IPS DF 4.7 (cell line): ENCODE results near the gene GHR.

Experiments used
- DNase-seq: peaks from one replicate; pipeline ENCODE4 v3.0.0-alpha.2; 2013; ENCODE audit warnings: low spot score; ENCODE audit errors: extremely low read depth

GHR gene

DNA sequence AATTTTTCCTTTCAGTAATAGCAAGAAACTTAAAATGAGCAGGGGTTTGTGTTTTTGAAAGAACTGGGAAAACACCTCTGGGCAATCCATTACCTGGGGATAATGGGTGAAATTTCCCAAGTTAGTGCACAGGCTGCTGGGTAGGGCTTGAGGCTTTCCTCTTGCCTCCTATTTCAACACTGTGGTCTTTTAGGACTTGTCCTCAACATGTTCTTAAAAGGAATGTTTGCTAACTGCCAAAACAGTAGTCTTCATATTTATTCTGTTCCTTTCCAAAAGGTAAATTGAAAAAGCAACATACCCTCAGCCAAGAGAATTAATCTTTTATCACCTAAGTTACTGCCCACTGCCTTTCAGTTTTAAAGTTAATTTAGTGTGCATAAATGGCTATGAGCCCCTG lies 175.1 kb downstream of the GHR start:
- no peak for DNase-seq

DNA sequence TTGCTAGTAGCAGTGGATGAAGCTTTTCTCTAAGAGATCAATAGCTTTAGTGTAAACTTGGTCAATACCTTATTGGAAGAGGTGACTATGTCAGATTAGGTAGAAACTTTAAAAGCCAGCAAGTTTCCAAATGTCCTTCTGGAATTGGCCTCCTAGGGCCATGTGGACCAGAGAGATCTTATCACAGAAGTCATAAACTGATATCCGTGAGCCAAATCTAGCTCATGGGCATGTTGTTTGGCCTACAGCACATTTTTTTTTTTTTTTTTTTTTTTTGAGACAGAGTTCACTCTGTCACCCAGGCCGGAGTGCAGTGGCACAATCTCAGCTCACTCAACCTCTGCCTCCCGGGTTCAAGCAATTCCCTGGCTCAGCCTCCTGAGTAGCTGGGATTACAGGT lies 175.9 kb downstream of the GHR start:
- DNase-seq = no peak

DNA sequence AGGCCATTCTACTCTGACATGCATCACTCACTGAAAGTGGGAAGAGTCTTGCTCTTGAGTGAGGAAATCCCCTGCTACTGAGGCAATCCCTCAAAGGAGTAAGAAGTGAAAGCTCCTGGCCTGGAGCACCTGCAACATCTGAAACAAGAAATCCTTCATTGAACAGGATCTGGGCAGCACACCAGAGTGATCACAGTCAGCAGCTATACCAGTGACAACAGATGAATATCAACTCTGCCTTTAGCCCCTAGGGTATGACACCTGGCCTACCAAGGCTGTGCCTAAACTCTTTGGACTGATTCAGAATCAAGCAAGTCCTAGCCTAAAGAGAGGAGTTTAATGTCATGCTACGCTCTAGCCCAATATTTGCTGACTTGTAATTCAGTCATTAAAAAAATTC lies 177.2 kb downstream of the GHR start:
- DNase-seq = no peak

DNA sequence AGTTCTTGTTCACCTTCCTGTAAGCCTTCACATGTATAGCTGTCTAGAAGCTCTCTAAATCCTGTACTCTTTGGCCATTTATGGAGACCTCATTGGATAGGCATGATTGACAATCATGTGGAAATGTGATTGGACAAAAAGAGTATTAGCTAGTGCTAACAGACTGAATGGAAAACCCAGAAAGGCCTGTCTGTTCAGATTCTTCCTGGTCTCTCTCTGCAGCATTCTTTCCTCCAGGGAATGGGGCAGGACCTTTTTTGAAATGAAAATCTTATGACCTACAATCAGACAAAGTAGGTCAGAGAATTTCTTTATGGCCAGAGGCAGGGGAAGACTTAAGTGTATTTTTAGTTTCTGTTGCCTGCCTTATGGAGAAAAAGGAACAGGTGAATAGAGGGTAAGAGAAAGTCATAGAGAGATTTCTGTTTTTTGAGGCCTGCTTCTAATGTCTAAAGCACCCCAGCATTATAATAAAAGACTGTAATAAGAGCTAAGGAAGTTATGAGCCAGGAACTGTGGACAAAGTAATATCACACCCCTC lies 181.0 kb downstream of the GHR start:
- no peak for DNase-seq

DNA sequence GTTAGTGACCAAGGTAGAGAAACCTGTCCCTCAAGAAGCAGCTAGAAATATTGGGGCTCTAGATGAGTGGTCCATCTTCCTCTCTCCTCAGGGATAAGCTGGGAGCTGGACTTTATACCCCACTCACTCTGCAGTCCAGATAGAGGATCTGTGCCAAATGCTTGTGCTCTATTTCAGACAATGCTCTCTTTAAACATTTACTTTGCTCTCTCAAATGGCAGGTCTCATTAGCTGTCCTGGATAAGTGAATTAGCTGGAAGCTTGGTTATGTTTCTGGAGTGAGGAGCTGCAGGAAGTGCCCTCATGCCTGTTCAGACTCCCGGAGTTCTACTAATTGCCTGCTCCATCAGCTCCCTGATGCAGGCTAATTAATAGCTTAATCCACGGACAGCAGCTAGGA lies 182.3 kb downstream of the GHR start:
- no peak for DNase-seq

DNA sequence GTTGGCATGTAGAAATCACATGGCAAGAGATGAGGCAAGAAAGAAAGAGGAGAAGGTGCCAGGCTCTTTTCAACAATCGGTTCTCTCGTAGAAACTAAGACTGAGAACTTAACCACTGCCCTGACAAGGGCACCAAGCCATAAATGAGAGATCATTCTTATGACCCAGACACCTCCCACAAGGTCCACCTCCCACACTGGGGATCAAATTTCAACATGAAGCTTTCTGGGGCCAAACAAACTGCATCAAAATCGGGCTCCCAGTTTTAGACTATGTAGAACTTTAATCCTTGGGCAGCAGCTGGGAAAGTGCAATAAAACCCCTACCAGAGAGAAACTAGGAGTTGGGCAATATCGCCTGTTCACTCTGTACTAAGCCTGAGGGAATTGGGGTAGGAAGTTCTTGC lies 183.2 kb downstream of the GHR start:
- no peak for DNase-seq

DNA sequence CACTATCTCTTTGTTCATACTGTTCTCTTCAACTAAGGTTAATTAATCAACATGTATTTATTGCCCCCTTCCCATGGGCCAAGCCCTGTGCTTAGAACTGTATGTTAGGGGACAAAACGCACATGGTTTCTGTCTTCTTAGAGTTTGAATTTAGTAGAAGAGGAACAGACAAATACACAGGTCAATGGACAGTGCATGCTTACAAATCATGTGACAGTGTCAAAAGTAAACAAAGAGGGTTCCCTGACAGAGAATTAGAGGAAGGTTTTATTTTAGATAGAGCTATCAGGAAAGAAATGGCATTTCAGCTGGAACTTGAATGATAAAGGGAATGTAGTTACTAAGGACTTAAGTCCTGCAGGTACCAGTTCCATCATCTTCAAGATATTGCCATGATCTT lies 188.2 kb downstream of the GHR start:
- DNase-seq = no peak

DNA sequence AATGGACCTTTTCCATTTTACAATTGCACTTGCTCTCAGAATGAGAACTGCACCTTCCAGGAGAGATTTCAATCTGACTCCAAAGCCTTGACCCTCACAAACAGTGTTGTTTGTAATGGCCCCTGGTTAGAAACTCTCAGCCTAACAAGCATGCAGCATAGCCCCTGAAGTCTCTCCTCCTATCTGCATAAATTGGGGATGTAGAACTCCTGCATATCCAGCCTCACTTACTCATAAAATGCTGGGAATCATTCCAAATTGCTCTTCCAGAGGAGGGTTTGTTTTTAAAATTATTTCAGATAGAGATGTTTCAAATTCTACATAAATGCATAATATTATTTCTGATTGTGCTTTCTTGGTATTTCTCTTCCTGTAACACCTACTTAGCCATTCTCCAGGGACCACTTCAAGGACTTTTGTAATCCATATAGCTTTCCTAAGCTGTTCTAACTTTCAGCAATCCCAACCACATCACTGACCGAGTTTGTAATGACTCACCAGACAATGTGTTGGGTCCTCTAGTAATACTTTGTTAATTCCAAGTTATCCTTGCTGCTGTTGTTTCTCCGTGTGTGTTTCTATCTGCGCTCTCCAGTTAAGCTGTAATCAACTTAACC lies 189.6 kb downstream of the GHR start:
- no peak for DNase-seq

DNA sequence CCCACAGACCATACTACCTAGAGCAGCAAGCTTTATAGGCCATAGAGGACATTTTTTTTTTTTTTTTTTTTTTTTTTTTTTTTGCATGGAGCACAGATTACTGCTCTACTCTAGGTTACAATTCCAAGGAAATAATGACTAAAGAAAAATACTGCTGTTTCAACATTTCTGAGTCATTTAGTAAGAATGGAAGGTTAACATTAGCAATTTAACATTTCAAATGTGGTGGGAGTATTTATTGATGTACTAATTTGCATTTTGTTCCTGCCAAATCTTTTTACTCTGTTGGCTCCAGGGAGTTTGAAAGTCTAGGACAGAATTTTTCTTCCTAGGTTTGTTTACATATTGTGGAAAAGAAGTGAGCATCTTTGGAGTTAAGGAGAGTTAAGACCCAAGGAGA lies 191.3 kb downstream of the GHR start:
- DNase-seq = no peak

DNA sequence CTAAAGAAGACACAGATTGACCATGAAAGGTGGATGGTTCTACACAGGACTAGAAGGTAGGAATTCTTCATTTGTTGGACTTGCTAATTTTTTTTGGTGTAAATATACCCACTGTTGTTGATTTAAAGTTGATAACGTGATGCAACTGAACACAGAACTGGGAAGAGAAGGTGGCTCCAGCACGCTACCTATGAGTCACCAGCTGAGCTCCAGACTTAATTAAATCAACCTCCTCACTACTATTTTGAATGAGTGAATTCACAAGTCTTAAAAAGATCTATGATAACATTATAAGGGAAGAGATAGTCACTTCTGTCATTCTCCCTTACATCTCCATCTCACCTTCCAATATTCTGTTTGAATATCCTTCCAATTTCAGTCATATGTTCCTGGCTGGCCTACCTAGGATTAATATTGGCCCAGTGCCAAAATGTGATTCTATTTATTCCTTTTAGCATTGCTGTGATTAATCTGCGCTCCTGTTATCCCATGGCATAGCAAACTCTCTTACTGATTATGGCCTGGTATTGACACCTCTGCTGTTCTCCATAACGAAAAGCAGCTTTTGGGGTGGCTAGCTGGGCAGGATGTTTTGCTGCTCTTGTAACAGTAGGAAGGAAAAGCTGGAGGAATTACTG lies 197.5 kb downstream of the GHR start:
- DNase-seq = no peak

DNA sequence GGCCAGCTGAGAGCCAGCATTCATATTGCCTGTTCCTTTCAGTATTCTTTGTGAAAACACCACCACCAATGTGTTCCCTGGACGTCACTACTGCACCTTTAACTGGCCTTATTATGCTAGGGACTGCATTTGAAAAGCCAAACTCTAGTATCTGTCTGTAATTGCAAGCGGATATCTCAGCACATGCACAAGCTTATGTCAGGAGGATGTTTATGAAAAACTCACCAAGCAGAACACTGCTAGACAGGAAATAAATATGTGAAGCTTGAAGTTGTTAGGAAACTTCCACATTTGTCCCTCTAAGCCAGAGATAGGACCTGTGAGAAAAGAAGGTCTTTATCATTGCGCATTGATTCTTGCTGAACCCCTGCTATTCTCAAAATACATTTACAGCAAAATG lies 198.0 kb downstream of the GHR start:
- DNase-seq = no peak

DNA sequence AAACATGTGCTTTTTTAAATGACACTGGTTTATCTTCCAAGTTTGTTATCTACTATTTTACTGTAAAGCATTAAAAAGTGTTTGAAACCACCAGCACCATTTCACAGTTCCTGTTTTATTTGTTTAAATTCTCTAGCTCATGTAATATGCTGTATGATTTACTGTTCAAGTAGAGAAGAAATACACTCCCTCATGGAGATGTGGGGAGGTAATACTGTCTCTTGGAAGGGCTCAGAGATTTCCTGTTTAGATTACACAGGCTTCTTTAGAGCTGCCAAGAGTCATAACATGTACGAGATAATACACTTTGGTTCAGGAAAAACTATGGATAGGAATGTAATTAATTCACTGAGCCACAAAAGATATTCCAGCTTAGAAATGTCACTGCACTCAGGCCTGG lies 198.4 kb downstream of the GHR start:
- DNase-seq = no peak

DNA sequence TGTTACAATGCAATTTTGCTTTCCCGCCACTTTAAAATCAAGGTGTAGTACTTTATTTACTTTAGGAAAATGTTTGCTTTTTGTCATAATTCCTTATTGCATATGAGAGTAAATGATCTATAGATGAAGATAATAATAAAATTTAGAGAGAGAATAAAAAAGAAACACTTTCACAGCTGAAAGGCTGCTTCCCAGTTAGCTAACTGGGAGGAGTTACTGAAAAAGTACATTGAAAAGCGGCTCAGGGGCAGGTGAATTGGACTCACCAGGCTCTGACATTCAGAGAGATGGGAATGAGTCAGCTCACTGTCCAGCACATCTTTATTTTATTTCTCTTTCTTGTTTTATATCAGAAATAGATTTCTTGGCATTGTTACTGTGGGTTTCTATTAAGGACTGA lies 201.7 kb downstream of the GHR start:
- DNase-seq = no peak

DNA sequence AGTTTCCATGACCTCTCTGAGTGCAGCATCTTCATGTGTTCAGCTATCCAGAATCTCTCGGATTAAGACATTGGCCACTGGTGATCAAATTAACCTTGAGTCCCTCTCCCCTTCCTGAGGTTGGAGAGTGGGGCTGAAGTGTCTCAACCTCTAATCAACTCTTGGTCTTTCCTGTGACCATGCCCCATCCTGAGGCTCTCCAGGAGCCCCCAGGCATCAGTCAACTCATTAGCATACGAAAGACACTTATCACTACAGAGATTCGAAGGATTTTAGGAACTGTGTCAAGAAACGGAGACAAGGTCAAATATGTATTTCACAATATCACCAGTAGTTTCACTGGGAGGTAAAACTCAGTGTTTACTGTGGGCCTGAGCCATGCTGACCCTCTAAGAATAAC lies 203.2 kb downstream of the GHR start:
- DNase-seq = no peak

DNA sequence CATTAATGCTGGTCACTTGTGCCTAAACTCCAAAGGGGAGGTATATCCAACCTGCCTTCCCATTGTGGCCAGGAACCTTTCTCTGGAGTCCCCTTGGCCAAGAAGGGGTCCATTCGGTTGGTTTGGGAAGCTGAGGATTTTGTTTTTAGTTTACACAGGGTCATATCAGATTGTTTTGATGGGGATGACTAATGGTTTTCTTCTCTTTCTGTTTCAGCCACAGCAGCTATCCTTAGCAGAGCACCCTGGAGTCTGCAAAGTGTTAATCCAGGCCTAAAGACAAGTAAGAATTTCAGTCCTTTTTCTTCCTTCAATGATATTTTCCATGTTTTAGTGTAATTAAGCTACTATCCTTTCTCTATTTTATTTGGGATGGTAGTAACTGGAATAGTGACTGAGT lies 205.6 kb downstream of the GHR start:
- no peak for DNase-seq

DNA sequence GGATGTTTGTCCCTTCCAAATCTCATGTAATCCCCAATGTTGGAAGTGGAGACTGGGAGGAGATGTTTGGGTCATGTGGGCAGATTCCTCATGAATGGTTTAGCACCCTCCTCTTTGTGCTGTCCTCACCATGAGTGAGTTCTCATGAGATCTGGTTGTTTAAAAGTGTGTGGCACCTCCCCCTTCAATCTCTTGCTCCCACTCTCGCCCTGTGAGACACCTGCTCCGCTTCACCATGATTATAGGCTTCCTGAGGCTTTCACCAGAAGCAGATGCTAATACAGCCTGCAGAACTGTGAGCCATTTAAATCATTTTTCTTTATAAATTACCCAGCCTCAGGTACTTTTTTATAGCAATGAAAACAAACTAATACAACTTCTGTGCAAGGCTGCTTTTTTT lies 206.0 kb downstream of the GHR start:
- no peak for DNase-seq

DNA sequence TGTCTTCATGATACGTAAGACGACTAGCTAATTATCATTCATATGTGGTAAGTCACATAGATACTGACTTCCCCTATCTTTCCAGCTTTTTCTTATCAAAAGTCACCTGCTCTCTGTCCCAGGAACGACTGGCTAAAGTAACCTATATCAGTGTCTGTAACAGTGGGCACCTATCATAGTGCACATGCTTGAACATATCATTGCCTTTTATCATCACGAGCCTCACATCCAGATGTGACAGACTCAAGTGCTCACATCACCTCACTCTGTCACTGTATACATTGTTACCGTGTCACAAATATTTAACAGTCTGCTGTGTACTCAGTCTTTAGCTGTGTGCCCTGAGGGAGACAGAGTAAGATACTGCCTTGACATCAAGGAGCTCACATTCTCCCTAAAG lies 208.0 kb downstream of the GHR start:
- no peak for DNase-seq

DNA sequence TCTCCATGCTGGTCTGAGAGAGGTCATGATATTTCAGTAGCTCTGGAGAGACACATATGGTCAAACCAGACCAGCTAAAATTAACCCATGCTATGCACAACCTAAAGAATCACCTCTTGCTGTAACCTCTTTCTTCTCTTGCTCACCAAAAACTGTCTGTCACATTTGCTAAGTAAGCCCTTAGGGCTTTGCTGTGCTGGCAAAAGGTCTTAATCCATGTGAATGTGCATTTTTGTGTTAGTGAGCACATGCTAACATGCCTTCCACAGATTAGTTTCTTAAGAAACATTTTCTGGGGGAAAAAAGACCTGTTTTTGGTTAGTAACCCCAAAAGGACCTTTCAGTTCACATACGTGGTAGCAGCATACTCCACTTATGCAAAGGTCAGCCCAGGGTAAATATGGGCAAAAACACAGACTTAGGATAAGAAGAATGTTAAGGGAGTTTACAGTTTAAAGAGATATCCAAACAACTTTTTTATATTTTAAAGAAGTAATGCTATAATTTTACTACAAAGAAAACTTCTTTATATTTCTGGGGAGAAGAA lies 209.2 kb downstream of the GHR start:
- no peak for DNase-seq

DNA sequence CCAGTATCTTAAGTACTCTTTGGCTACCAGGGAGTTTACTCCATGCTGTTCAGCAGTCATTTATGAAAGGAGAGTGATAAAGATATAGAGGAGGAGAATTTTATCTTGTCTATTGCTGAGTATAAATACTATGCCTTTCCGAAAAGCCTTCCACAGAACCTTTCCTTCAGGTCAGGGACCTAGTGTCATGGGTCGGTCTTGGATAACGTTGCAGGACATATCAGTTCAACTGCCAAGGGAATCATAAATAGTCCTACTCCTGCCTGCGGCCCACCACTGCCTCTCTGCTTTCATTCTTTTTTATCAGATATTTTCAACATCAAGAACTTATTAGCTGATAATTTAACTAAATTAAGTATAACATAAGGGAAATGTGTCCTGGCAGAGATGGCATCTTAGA lies 211.3 kb downstream of the GHR start:
- DNase-seq = no peak

DNA sequence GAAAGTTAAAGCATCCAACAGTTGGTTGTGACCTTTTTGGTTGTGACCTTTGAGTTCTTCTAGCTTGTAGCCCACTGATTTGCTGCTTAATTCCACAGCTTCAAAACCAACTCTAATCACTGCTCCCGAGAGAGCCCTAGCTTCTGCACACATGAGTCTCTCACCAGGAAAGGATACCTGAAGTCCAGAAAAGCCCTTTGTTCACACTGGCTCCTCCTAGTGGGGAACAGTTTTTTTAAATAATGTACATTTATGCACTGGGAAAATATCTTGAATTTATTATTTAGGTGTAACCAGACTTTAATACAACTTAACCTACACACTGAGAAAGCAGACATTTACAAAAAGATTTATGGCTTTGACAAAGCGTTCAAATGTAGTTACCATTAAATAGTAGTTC lies 213.2 kb downstream of the GHR start:
- no peak for DNase-seq

DNA sequence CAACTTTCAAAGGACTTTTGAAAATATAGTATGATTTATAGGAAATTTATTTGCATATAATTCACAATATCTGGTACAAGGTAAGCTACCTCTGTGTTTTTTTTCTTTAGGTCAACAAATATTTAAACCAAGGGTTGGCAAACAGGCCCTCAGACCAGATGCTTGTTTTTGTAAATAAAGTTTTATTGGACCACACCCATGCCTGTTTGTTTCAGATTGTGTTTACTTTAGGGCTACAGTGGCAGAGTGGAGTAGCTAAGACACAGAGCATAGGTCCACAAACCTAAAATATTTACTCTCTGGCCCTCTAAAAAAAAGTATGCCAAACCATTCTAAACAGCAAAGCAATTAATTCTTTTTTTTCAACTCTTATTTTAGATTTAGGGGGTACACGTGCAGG lies 213.7 kb downstream of the GHR start:
- no peak for DNase-seq

DNA sequence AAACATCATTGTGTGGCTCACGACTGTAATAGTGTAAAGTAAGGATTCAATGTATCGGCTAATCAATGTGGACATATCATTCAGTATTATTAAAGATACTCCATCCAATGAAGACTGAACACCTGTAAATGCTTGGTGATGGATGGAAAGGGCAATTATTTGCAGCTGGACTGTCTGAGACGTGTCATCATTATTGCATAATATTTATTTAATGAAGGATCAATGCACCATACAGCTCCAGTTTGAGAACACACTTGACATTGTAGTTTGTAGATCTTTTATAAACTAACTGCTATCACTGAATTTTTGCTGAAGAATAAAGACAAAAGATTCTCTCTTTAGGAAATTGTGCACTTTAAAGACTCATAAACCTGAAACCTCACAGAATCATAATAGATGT lies 215.7 kb downstream of the GHR start:
- DNase-seq = no peak

DNA sequence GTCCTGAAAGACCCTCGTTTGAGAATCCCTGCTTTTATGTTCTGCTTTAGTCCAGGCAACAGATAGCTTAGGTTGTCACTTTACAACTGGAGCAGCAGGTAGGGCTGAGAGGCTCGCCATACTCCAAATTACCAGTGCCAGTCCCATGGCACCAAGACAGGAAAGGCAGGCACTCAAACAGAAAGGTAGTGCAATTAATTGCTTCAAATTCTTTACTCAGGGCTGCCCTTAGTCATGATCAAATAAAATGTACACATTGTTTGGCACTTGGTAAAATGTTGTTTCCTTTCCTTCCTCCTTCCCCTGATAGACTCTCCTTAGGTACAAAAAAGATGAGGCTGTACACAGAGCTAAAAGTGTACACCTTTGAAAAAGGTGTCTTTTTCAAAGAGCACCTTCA lies 217.6 kb downstream of the GHR start:
- no peak for DNase-seq
